HTR-8/SVneo (cell line): ENCODE data around the gene PAFAH1B1.
"Not testable (repeated sequence)": the region's sequence is repeated elsewhere in the genome, so short reads cannot be mapped to it uniquely, and the experiment has no call there.

Experiments used
- DNase-seq: peaks from one replicate; pipeline ENCODE4 v3.0.0; 2011; ENCODE audit warnings: low spot score, mixed read lengths; ENCODE audit not compliant: insufficient read length
- FAIRE-seq: peaks from 2 replicates; lab custom pipeline; 2011; peaks lifted over from hg19 to GRCh38; lab: Jason Lieb, UNC

Gene PAFAH1B1

GRCh38 chr17:2685696-2686095, 92.2 kb downstream of the PAFAH1B1 start:
- FAIRE-seq (no peak), DNase-seq (no peak)

- no peak for DNase-seq
- no peak for FAIRE-seq
Observed at GRCh38 chr17:2687074-2687418, 93.6 kb downstream of the PAFAH1B1 start.

GRCh38 chr17:2688351-2689342, 95.2 kb downstream of the PAFAH1B1 start:
- no peak for DNase-seq
- no peak for FAIRE-seq

GRCh38 chr17:2689411-2690164, 96.1 kb downstream of the PAFAH1B1 start:
- FAIRE-seq: no peak

GRCh38 chr17:2690165-2691068, 97.0 kb downstream of the PAFAH1B1 start:
- FAIRE-seq (no peak), DNase-seq (no peak)

More at GRCh38 chr17:2689411-2690164, 96.1 kb downstream of the PAFAH1B1 start:
- DNase-seq: no peak

- no peak for DNase-seq
- no peak for FAIRE-seq
Observed at GRCh38 chr17:2691069-2691871, 97.8 kb downstream of the PAFAH1B1 start.

- no peak for DNase-seq
- FAIRE-seq: no peak
Observed at GRCh38 chr17:2691965-2692780, 98.7 kb downstream of the PAFAH1B1 start.

GRCh38 chr17:2692781-2693135, 99.3 kb downstream of the PAFAH1B1 start:
- FAIRE-seq (no peak), DNase-seq (no peak)

- FAIRE-seq: no peak
- DNase-seq: no peak
Observed at GRCh38 chr17:2693561-2694380, 100.3 kb downstream of the PAFAH1B1 start.

- FAIRE-seq: no peak
- no peak for DNase-seq
Observed at GRCh38 chr17:2694381-2695242, 101.2 kb downstream of the PAFAH1B1 start.

GRCh38 chr17:2695243-2695960, 101.9 kb downstream of the PAFAH1B1 start:
- no peak for FAIRE-seq
- no peak for DNase-seq

GRCh38 chr17:2695961-2696760, 102.7 kb downstream of the PAFAH1B1 start:
- DNase-seq (no peak), FAIRE-seq (no peak)

- FAIRE-seq (no peak), DNase-seq (no peak)
Observed at GRCh38 chr17:2697611-2698162, 104.2 kb downstream of the PAFAH1B1 start.

- FAIRE-seq, DNase-seq: not testable (repeated sequence)
Observed at GRCh38 chr17:2699216-2699805, 105.9 kb downstream of the PAFAH1B1 start.

- DNase-seq (no peak), FAIRE-seq (no peak)
Observed at GRCh38 chr17:2700030-2700490, 106.6 kb downstream of the PAFAH1B1 start.
